ENCODE data around the gene CENPC.

- TF ChIP-seq CTCF (conservative IDR thresholded peaks at IDR 0.05 in 1 of 2, IDR thresholded peaks at IDR 0.05 in 1 of 2; ENCODE audit: low read depth in 1 of 2, low read length in 2 of 2) (no peak), EZH2 (IDR thresholded peaks at IDR 0.05; ENCODE audit: low read length, missing control alignments) (no peak)
Measured at GRCh38 chr4:67566335-67566734, 21.0 kb upstream of the CENPC start.

All from fibroblast of lung (primary cell).